ENCODE measurements around the gene TRIM28.

DNA sequence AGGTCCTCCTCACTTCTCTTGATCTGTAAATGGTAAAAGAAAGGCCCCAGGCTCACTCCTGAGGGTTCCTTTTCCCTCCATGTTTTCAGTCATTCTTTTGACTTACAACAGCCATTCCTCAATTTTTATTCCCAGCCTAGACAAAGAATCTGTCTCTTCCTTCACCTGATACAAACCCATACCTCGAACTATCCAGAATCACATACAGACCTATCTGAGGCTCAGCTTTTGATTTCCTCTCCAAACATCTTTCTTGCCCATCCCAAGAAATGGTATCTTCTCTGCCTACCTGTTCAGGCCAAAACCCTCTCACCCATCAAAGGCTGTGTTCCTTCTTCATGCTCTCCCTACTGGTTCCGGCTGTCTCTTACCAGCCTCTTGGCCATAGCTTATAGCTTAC is 8.8 kb downstream of the TRIM28 start:
- TF ChIP-seq TOX (CRISPR knock-in tag; IDR thresholded peaks at IDR 0.05; ENCODE audit: borderline replicate concordance) (no peak), ZFP30 (CRISPR knock-in tag; IDR thresholded peaks at IDR 0.05) (no peak), RARB (CRISPR knock-in tag; IDR thresholded peaks at IDR 0.05) (no peak), ZFP3 (CRISPR knock-in tag; IDR thresholded peaks at IDR 0.05) (no peak), ISL1 (CRISPR knock-in tag; IDR thresholded peaks at IDR 0.05) (no peak), SNAI2 (CRISPR knock-in tag; IDR thresholded peaks at IDR 0.05) (no peak), ESRRG (CRISPR knock-in tag; IDR thresholded peaks at IDR 0.05) (no peak), ZC3H10 (CRISPR knock-in tag; IDR thresholded peaks at IDR 0.05) (no peak), PPARA (CRISPR knock-in tag; IDR thresholded peaks at IDR 0.05; ENCODE audit: borderline replicate concordance) (no peak)
- TF ChIP-seq, protein P1, sequence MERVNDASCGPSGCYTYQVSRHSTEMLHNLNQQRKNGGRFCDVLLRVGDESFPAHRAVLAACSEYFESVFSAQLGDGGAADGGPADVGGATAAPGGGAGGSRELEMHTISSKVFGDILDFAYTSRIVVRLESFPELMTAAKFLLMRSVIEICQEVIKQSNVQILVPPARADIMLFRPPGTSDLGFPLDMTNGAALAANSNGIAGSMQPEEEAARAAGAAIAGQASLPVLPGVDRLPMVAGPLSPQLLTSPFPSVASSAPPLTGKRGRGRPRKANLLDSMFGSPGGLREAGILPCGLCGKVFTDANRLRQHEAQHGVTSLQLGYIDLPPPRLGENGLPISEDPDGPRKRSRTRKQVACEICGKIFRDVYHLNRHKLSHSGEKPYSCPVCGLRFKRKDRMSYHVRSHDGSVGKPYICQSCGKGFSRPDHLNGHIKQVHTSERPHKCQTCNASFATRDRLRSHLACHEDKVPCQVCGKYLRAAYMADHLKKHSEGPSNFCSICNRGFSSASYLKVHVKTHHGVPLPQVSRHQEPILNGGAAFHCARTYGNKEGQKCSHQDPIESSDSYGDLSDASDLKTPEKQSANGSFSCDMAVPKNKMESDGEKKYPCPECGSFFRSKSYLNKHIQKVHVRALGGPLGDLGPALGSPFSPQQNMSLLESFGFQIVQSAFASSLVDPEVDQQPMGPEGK (CRISPR knock-in tag; IDR thresholded peaks at IDR 0.05; ENCODE audit: borderline replicate concordance), result no peak
- TF ChIP-seq, protein P2, sequence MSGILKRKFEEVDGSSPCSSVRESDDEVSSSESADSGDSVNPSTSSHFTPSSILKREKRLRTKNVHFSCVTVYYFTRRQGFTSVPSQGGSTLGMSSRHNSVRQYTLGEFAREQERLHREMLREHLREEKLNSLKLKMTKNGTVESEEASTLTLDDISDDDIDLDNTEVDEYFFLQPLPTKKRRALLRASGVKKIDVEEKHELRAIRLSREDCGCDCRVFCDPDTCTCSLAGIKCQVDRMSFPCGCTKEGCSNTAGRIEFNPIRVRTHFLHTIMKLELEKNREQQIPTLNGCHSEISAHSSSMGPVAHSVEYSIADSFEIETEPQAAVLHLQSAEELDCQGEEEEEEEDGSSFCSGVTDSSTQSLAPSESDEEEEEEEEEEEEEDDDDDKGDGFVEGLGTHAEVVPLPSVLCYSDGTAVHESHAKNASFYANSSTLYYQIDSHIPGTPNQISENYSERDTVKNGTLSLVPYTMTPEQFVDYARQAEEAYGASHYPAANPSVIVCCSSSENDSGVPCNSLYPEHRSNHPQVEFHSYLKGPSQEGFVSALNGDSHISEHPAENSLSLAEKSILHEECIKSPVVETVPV (CRISPR knock-in tag; IDR thresholded peaks at IDR 0.05), result no peak
- TF ChIP-seq, protein P3, sequence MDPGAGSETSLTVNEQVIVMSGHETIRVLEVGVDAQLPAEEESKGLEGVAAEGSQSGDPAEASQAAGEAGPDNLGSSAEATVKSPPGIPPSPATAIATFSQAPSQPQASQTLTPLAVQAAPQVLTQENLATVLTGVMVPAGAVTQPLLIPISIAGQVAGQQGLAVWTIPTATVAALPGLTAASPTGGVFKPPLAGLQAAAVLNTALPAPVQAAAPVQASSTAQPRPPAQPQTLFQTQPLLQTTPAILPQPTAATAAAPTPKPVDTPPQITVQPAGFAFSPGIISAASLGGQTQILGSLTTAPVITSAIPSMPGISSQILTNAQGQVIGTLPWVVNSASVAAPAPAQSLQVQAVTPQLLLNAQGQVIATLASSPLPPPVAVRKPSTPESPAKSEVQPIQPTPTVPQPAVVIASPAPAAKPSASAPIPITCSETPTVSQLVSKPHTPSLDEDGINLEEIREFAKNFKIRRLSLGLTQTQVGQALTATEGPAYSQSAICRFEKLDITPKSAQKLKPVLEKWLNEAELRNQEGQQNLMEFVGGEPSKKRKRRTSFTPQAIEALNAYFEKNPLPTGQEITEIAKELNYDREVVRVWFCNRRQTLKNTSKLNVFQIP (CRISPR knock-in tag; IDR thresholded peaks at IDR 0.05; ENCODE audit: borderline replicate concordance, low read depth), result no peak

Data from SK-N-SH treated with all-trans-retinoic acid at 6 μM for 48 hours (cell line).